HL-60 (cell line): ENCODE data around the gene CALHM1.
"Not testable (repeated sequence)": the region's sequence is repeated elsewhere in the genome, so short reads cannot be mapped to it uniquely, and the experiment has no call there.

Experiments
- DNase-seq, 2 experiments: peaks; one replicate each; pipeline ENCODE4 v3.0.0-alpha.2; 2010 to 2020; ENCODE audit warnings: low read depth in 1 of 2, low spot score in 1 of 2
- H3K27ac ChIP-seq: fragments of 250-450 bp; sonication (Bioruptor Pico); replicated peaks from 2 replicates; pipeline ENCODE4 v1.5.1; 2020; ENCODE audit warnings: mild to moderate bottlenecking, moderate library complexity
- H3K27me3 ChIP-seq: fragments of 250-450 bp; sonication (Bioruptor Pico); 2 replicates; pipeline ENCODE4 v1.5.1; 2021; ENCODE audit warnings: mild to moderate bottlenecking, moderate library complexity; ENCODE audit not compliant: insufficient read depth, poor library complexity, severe bottlenecking
- H3K4me3 ChIP-seq: replicated peaks from 2 replicates; pipeline ENCODE4 v1.5.1; 2011; ENCODE audit warnings: mild to moderate bottlenecking, control low read depth, low read length; ENCODE audit not compliant: insufficient read depth
- GABPA ChIP-seq: IDR thresholded peaks from 2 replicates; pipeline ENCODE4 v1.6.1; 2012; ENCODE audit warnings: low read depth
- POLR2AphosphoS5 ChIP-seq: IDR thresholded peaks from 2 replicates; pipeline ENCODE4 v1.6.1; 2012; ENCODE audit warnings: low read depth
- SPI1 ChIP-seq: IDR thresholded peaks from 2 replicates; pipeline ENCODE4 v1.6.1; 2012; ENCODE audit warnings: low read depth, mild to moderate bottlenecking, borderline replicate concordance
- TF ChIP-seq, protein P1 (sequence below): IDR thresholded peaks from one replicate; pipeline ENCODE4 v1.5.1; 2011; ENCODE audit warnings: low read length, control low read depth, inconsistent platforms; ENCODE audit not compliant: insufficient read depth
- TF ChIP-seq, protein P2 (sequence below): IDR thresholded peaks from 2 replicates; pipeline ENCODE4 v1.6.1; 2012; ENCODE audit warnings: low read depth; ENCODE audit not compliant: insufficient replicate concordance

The CALHM1 gene

DNA sequence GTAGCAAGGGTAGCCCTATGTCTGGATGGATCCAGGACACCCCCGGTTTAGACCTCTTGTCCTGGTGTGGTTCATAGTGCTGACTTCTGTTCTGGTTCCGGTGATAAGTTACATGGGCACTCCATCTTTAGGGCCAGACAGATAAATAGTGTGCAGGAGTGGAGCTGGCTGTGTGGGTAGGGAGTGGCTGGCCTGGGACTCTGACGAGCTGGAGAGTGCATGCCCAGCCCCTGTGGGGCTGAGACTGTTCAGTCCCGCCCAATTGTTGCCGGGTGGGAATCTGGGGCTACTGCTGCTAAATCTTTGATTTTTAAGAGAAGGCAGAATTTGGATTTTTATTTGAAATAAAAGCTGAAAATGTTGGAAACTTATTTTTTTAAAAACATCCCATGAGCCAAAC, 35.0 kb downstream of the CALHM1 start:
- DNase-seq = no peak
- Histone ChIP-seq H3K27ac (no peak overlapping the region), H3K27me3 (no peaks in the 10 kb centered on the region), H3K4me3 (no peak overlapping the region)
- no peak for TF ChIP-seq SPI1
- TF ChIP-seq, protein P1, sequence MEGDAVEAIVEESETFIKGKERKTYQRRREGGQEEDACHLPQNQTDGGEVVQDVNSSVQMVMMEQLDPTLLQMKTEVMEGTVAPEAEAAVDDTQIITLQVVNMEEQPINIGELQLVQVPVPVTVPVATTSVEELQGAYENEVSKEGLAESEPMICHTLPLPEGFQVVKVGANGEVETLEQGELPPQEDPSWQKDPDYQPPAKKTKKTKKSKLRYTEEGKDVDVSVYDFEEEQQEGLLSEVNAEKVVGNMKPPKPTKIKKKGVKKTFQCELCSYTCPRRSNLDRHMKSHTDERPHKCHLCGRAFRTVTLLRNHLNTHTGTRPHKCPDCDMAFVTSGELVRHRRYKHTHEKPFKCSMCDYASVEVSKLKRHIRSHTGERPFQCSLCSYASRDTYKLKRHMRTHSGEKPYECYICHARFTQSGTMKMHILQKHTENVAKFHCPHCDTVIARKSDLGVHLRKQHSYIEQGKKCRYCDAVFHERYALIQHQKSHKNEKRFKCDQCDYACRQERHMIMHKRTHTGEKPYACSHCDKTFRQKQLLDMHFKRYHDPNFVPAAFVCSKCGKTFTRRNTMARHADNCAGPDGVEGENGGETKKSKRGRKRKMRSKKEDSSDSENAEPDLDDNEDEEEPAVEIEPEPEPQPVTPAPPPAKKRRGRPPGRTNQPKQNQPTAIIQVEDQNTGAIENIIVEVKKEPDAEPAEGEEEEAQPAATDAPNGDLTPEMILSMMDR = no peak
- TF ChIP-seq, protein P2, sequence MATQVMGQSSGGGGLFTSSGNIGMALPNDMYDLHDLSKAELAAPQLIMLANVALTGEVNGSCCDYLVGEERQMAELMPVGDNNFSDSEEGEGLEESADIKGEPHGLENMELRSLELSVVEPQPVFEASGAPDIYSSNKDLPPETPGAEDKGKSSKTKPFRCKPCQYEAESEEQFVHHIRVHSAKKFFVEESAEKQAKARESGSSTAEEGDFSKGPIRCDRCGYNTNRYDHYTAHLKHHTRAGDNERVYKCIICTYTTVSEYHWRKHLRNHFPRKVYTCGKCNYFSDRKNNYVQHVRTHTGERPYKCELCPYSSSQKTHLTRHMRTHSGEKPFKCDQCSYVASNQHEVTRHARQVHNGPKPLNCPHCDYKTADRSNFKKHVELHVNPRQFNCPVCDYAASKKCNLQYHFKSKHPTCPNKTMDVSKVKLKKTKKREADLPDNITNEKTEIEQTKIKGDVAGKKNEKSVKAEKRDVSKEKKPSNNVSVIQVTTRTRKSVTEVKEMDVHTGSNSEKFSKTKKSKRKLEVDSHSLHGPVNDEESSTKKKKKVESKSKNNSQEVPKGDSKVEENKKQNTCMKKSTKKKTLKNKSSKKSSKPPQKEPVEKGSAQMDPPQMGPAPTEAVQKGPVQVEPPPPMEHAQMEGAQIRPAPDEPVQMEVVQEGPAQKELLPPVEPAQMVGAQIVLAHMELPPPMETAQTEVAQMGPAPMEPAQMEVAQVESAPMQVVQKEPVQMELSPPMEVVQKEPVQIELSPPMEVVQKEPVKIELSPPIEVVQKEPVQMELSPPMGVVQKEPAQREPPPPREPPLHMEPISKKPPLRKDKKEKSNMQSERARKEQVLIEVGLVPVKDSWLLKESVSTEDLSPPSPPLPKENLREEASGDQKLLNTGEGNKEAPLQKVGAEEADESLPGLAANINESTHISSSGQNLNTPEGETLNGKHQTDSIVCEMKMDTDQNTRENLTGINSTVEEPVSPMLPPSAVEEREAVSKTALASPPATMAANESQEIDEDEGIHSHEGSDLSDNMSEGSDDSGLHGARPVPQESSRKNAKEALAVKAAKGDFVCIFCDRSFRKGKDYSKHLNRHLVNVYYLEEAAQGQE = no peak
- no peak for TF ChIP-seq GABPA
- no peak for TF ChIP-seq POLR2AphosphoS5

DNA sequence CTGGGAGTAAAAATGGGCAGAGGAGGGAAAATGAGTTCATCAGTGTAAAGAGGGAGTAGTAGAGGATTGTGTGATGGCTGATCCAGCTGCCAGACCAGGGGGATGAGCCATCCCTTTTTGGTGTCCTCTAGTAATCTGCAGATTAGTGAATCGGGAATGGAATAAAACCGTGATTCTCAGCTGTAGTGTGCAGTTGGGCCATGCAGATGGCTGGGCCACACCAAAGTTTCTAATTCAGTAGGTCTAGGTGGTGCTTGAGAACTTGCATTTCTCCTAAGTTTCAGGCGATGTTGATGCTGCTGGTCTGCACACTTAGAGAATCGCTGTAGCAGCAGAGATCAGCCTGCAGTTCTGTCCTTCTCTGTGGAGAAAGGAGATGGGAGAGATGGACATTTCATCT, 39.6 kb downstream of the CALHM1 start:
- TF ChIP-seq GABPA (no peak), POLR2AphosphoS5 (no peak)
- TF ChIP-seq, protein P1 = no peak
- no peak overlapping the region for H3K27ac ChIP-seq
- no peak overlapping the region for H3K4me3 ChIP-seq
- no peak for DNase-seq
- no peaks in the 10 kb centered on the region for H3K27me3 ChIP-seq

DNA sequence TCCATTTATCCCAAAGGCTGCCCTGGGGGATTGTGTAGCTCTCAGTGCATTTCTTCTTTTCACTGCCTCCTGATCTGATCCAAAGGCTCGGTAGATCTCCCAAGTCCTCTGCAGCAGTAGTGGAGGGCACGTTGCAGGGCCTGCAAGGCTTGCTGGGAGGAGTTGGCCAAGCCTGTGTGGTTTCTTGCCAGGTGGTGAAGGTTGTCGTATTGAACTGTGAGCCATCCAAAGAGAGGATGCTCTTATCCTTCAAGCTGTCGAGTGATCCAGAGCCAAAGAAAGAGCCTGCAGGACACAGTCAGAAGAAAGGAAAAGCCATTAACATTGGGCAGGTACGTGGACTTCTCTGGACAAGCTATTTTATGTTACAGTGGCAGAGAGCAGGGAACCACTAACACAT, 41.1 kb downstream of the CALHM1 start:
- H3K27me3 ChIP-seq = no peaks in the 10 kb centered on the region
- DNase-seq = no peak
- no peak overlapping the region for H3K4me3 ChIP-seq
- H3K27ac ChIP-seq = no peak overlapping the region
- TF ChIP-seq, protein P1 = no peak
- TF ChIP-seq SPI1 (no peak), GABPA (no peak), POLR2AphosphoS5 (no peak)
- TF ChIP-seq, protein P2 = no peak

DNA sequence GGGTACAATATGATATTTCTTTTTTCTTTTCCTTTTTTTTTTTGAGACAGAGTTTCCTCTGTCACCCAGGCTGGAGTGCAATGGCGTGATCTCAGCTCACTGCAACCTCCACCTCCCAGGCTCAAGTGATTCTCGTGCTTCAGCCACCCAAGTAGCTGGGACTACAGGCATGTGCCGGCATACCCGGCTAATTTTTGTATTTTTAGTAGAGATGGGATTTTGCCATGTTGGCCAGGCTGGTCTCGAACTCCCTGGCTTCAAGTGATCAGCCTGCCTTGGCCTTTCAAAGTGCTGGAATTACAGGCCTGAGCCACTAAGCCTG, 41.6 kb downstream of the CALHM1 start:
- not testable (repeated sequence) for H3K27me3 ChIP-seq, H3K27ac ChIP-seq, H3K4me3 ChIP-seq, DNase-seq
